Mammary epithelial cell (primary cell): ENCODE data around the gene LAMP5.

ENCODE experiments used
- EZH2 ChIP-seq: IDR thresholded peaks from 2 replicates; pipeline ENCODE4 v1.6.1; 2012; ENCODE audit warnings: low read length, inconsistent platforms, borderline replicate concordance
- TF ChIP-seq, protein P1 (sequence below), 2 donors: IDR thresholded peaks in 1 of 2; conservative IDR thresholded peaks in 1 of 2; 2 replicates each; pipeline ENCODE4 v1.5.1; 2011 to 2012; ENCODE audit warnings: inconsistent platforms in 2 of 2, low read length in 2 of 2, mild to moderate bottlenecking in 2 of 2, control low read depth in 1 of 2, low read depth in 1 of 2; ENCODE audit not compliant: insufficient read depth in 1 of 2; ENCODE audit errors: extremely low read depth in 1 of 2

DNA sequence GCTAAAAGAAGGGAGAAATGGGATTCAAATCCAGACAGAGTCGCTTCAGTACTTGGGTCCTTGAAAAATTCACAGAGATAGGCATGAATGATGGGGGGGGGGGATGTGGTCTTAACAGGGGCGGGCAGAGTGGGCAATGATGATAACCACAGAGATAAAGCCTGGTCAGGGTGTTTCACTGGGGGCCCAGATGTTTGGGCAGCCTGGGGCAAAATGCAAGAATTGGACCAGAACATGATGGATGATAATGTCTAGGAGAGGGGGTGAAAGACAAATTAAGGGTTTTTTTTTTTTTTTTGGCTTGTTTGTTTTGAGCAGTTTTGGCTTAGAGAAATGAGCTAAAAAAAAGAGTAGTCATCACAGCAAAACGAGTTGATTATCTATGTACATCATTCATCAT lies 57.4 kb downstream of the LAMP5 start:
- no peak for TF ChIP-seq EZH2
- TF ChIP-seq, protein P1, sequence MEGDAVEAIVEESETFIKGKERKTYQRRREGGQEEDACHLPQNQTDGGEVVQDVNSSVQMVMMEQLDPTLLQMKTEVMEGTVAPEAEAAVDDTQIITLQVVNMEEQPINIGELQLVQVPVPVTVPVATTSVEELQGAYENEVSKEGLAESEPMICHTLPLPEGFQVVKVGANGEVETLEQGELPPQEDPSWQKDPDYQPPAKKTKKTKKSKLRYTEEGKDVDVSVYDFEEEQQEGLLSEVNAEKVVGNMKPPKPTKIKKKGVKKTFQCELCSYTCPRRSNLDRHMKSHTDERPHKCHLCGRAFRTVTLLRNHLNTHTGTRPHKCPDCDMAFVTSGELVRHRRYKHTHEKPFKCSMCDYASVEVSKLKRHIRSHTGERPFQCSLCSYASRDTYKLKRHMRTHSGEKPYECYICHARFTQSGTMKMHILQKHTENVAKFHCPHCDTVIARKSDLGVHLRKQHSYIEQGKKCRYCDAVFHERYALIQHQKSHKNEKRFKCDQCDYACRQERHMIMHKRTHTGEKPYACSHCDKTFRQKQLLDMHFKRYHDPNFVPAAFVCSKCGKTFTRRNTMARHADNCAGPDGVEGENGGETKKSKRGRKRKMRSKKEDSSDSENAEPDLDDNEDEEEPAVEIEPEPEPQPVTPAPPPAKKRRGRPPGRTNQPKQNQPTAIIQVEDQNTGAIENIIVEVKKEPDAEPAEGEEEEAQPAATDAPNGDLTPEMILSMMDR (conservative IDR thresholded peaks at IDR 0.05 in 1 of 2, IDR thresholded peaks at IDR 0.05 in 1 of 2; ENCODE audit: extremely low read depth in 1 of 2, insufficient read depth in 1 of 2, low read depth in 1 of 2, low read length in 2 of 2), result no peak
